ENCODE measurements around the gene CACFD1. TPM values are rescaled to one million over a fixed set of nuclear protein-coding genes. Genes with fewer than 3 reads are reported as not detected.

CACFD1 gene
- total RNA-seq, 1 donor: 3.9 TPM

- DNase-seq (ENCODE audit: low read depth): peak; percentile 69
- TF ChIP-seq, protein P1, sequence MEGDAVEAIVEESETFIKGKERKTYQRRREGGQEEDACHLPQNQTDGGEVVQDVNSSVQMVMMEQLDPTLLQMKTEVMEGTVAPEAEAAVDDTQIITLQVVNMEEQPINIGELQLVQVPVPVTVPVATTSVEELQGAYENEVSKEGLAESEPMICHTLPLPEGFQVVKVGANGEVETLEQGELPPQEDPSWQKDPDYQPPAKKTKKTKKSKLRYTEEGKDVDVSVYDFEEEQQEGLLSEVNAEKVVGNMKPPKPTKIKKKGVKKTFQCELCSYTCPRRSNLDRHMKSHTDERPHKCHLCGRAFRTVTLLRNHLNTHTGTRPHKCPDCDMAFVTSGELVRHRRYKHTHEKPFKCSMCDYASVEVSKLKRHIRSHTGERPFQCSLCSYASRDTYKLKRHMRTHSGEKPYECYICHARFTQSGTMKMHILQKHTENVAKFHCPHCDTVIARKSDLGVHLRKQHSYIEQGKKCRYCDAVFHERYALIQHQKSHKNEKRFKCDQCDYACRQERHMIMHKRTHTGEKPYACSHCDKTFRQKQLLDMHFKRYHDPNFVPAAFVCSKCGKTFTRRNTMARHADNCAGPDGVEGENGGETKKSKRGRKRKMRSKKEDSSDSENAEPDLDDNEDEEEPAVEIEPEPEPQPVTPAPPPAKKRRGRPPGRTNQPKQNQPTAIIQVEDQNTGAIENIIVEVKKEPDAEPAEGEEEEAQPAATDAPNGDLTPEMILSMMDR (IDR thresholded peaks at IDR 0.05; ENCODE audit: insufficient read depth, low read depth, low read length): no peak
Measured at GRCh38 chr9:133505901-133506652, 46.3 kb downstream of the CACFD1 start.

DNA sequence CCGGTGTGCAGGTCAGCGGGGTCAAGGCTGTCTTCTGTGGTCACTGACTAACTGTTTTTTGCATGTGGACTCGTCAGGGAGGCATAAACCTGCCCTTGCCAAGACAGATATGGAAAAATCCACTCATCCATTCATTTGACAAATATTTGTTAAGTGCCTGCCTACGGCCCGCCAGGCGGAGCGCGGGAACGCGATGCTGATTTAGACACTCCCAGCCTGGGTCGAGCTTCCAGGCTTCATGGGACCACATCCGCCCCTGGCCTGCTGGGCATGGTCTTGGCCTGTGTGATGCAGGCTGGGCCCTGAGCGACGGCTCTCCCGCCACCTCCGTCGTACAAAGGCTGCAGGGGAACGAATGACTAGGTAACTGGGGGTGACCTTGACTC is 46.9 kb downstream of the CACFD1 start:
- peak; percentile 93 for DNase-seq (ENCODE audit: low read depth)
- TF ChIP-seq, protein P1 (IDR thresholded peaks at IDR 0.05; ENCODE audit: insufficient read depth, low read depth, low read length): peak; percentile 23
- no peak overlapping the region for H3K4me3 ChIP-seq (ENCODE audit: low read depth, low read length)

More at GRCh38 chr9:133505901-133506652, 46.3 kb downstream of the CACFD1 start:
- no peak overlapping the region for H3K4me3 ChIP-seq (ENCODE audit: low read depth, low read length)

GRCh38 chr9:133507246-133507965 is 47.6 kb downstream of the CACFD1 start:
- TF ChIP-seq, protein P1 (IDR thresholded peaks at IDR 0.05; ENCODE audit: insufficient read depth, low read depth, low read length): no peak
- H3K4me3 ChIP-seq (ENCODE audit: low read depth, low read length): no peak overlapping the region
- no peak for DNase-seq (ENCODE audit: low read depth)

DNA sequence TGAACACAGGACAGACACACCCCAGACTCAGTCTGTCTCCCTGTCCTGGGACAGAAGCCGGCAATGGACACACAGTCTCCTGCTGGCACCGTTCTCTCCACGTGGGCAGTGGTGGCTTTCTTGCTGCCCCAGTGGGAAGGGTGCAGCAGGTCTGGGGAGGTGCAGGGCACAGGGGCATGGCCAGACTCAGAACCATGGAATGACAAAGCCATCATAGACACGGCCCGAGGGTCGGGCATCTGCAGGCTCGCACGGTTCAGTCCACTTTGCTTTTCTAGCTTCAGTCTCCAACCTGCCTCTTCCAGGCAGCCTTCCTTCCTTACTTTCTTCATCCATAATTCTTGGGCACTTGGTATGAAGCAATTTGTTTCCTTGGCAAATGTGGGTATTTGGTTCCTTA is 48.3 kb downstream of the CACFD1 start:
- TF ChIP-seq, protein P1 (IDR thresholded peaks at IDR 0.05; ENCODE audit: insufficient read depth, low read depth, low read length): no peak
- H3K4me3 ChIP-seq (ENCODE audit: low read depth, low read length): no peak overlapping the region
- DNase-seq (ENCODE audit: low read depth): no peak

DNA sequence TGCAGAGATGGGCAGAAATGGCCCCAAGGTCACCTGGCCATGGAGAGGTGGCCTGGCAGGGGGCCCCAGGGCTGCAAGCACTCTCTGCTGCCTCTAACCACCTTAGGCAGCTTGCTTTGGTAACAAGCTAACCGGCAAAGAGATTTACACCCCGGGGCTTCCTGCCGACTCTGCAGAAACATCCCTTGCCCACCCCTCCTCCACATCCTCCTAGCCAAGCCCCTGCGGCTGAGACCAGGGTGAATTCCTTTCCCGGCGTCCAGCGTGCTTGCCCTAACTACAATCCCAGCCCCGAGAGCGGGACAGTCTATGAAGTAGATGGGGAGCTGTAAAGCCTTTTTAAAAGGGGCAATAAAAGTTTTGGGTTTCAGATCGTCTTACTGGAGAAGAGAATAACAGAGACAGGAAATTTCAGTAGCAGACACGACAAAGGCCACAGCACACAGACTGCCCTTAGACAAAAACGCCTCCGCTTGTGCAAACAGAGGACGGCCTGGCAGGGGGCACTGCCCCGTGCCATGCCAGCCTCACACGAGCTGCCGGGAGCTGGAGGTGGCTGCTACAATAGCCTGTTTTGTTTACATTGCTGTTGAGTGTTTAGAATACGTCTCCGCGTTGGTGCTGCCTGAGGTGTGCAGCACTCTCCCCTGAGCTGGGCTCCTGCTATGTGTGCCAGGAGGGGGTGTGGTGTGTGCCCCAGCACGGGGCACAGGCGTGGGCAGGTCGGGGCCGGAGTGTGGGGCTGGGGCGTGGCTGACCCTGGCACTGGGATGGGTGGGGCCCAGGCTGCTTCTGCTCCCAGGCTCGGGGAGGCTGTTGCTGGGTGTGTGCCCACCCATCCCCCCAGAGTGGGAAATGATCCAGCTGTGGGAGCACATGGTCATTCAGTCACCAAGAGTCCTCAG is 49.7 kb downstream of the CACFD1 start:
- TF ChIP-seq, protein P1 (IDR thresholded peaks at IDR 0.05; ENCODE audit: insufficient read depth, low read depth, low read length): no peak

GRCh38 chr9:133510926-133511505 is 51.2 kb downstream of the CACFD1 start:
- TF ChIP-seq, protein P1 (IDR thresholded peaks at IDR 0.05; ENCODE audit: insufficient read depth, low read depth, low read length): no peak
- no peak for DNase-seq (ENCODE audit: low read depth)
- H3K4me3 ChIP-seq (ENCODE audit: low read depth, low read length): no peak overlapping the region

More for the DNA sequence above, 49.7 kb downstream of the CACFD1 start:
- DNase-seq (ENCODE audit: low read depth): peak; percentile 53
- H3K4me3 ChIP-seq (ENCODE audit: low read depth, low read length): no peak overlapping the region

All from fibroblast of villous mesenchyme (primary cell).